ENCODE results near the gene ZFP1. TPM values are rescaled to one million over a fixed set of nuclear protein-coding genes. Genes with fewer than 3 reads are reported as not detected.

The ZFP1 gene
- total and polyA plus RNA-seq, 5 donors: 3.8 to 11.2 (median 8.7) TPM

GRCh38 chr16:75106351-75107274 is 41.7 kb upstream of the ZFP1 start:
- Histone ChIP-seq H3K4me1 (ENCODE audit: control insufficient read depth, insufficient read depth, low read length) (peaks cover 12% of the 10 kb centered on the region), H3K9me3 (ENCODE audit: control insufficient read depth, low read length) (no peaks in the 10 kb centered on the region), H3K27me3 (ENCODE audit: control insufficient read depth, insufficient read depth) (no peaks in the 10 kb centered on the region), H3K4me3 (ENCODE audit: low read length) (no peak overlapping the region), H3K27ac (ENCODE audit: low read length) (no peak overlapping the region)
- DNase-seq: no peak
- no peak for ATAC-seq
- intact Hi-C loops (cut with DNase I): no loop called here
- 93% methylated on average over 20 of the region's 20 CpGs for WGBS

GRCh38 chr16:75107505-75107904 is 40.8 kb upstream of the ZFP1 start:
- intact Hi-C loops (cut with DNase I): no loop called here
- H3K4me1 ChIP-seq (ENCODE audit: control insufficient read depth, insufficient read depth, low read length): peaks cover 12% of the 10 kb centered on the region

GRCh38 chr16:75108792-75109731 is 39.3 kb upstream of the ZFP1 start:
- no peak overlapping the region for H3K4me3 ChIP-seq (ENCODE audit: low read length)
- WGBS: 58% methylated on average over 27 of the region's 27 CpGs
- peaks cover 12% of the 10 kb centered on the region for H3K4me1 ChIP-seq (ENCODE audit: control insufficient read depth, insufficient read depth, low read length)
- H3K9me3 ChIP-seq (ENCODE audit: control insufficient read depth, low read length): no peaks in the 10 kb centered on the region
- no peaks in the 10 kb centered on the region for H3K27me3 ChIP-seq (ENCODE audit: control insufficient read depth, insufficient read depth)
- H3K27ac ChIP-seq (ENCODE audit: low read length): peak overlapping the region; percentile 76
- ATAC-seq: peak; percentile 12 to 38
- intact Hi-C loops (cut with DNase I): no loop called here
- DNase-seq: peak; percentile 78 to 89 (median 87)

More at GRCh38 chr16:75107505-75107904, 40.8 kb upstream of the ZFP1 start:
- ATAC-seq (no peak), DNase-seq (peak in 1 of 3 donors; percentile 53)
- no peak overlapping the region for H3K27ac ChIP-seq (ENCODE audit: low read length)
- no peaks in the 10 kb centered on the region for H3K9me3 ChIP-seq (ENCODE audit: control insufficient read depth, low read length)
- H3K4me3 ChIP-seq (ENCODE audit: low read length): no peak overlapping the region
- WGBS: 88% methylated on average over 10 of the region's 10 CpGs
- no peaks in the 10 kb centered on the region for H3K27me3 ChIP-seq (ENCODE audit: control insufficient read depth, insufficient read depth)

GRCh38 chr16:75109732-75110243 is 38.5 kb upstream of the ZFP1 start:
- Histone ChIP-seq H3K27me3 (ENCODE audit: control insufficient read depth, insufficient read depth) (no peaks in the 10 kb centered on the region), H3K27ac (ENCODE audit: low read length) (peak overlapping the region; percentile 76), H3K9me3 (ENCODE audit: control insufficient read depth, low read length) (no peaks in the 10 kb centered on the region), H3K4me3 (ENCODE audit: low read length) (no peak overlapping the region), H3K4me1 (ENCODE audit: control insufficient read depth, insufficient read depth, low read length) (peaks cover 12% of the 10 kb centered on the region)
- DNase-seq: peak; percentile 52 to 87 (median 78)
- 53% methylated on average over 10 of the region's 10 CpGs for WGBS
- intact Hi-C loops (cut with DNase I): loop anchor here (2.0 to 5.0 kb wide), 2 partner anchors 111 to 112 kb away; partner anchors contain the start of gene ZNRF1 (in 4 of the 4)
- ATAC-seq: peak; percentile 42 to 57

GRCh38 chr16:75110637-75111513 is 37.4 kb upstream of the ZFP1 start:
- peak; percentile 73 to 76 for ATAC-seq
- WGBS: 15% methylated on average over 28 of the region's 28 CpGs
- intact Hi-C loops (cut with DNase I): loop anchor here (2.0 to 5.0 kb wide), 2 partner anchors 112 to 114 kb away; partner anchors contain the start of gene ZNRF1 (in 4 of the 4)
- Histone ChIP-seq H3K27me3 (ENCODE audit: control insufficient read depth, insufficient read depth) (no peaks in the 10 kb centered on the region), H3K9me3 (ENCODE audit: control insufficient read depth, low read length) (no peaks in the 10 kb centered on the region), H3K4me1 (ENCODE audit: control insufficient read depth, insufficient read depth, low read length) (peaks cover 5% of the 10 kb centered on the region), H3K27ac (ENCODE audit: low read length) (peak overlapping the region; percentile 79), H3K4me3 (ENCODE audit: low read length) (no peak overlapping the region)
- peak; percentile 88 to 96 (median 94) for DNase-seq

DNA sequence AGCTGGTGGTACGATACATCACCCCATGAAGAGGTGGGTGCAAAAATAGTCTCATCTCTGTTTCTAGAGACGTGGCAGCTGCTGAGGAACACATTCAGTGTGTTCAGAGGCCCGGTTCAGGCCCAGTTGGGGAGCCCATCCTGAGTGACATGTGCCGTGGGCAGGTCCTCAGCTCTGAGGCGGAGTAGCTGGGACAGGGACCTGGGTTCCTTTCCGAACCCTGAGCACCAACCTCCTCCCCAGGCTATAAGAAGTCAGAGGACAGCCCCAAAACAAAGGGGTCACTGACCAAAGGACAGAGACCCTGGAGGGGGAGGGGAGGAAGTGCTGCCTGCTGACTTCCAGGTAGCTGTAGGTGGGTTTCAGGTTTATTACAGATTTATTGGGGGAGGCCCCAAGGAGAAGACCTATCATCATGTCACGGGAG is 36.8 kb upstream of the ZFP1 start:
- intact Hi-C loops (cut with DNase I): loop anchor here (2.0 to 5.0 kb wide), 2 partner anchors 113 to 114 kb away; partner anchors contain the start of gene ZNRF1 (in 4 of the 4)
- no peak for DNase-seq
- 34% methylated on average over 7 of the region's 7 CpGs for WGBS
- Histone ChIP-seq H3K4me3 (ENCODE audit: low read length) (no peak overlapping the region), H3K4me1 (ENCODE audit: control insufficient read depth, insufficient read depth, low read length) (peaks cover 3% of the 10 kb centered on the region), H3K9me3 (ENCODE audit: control insufficient read depth, low read length) (no peaks in the 10 kb centered on the region), H3K27me3 (ENCODE audit: control insufficient read depth, insufficient read depth) (no peaks in the 10 kb centered on the region), H3K27ac (ENCODE audit: low read length) (peak overlapping the region; percentile 72)
- ATAC-seq: peak in 1 of 2 donors; percentile 7

DNA sequence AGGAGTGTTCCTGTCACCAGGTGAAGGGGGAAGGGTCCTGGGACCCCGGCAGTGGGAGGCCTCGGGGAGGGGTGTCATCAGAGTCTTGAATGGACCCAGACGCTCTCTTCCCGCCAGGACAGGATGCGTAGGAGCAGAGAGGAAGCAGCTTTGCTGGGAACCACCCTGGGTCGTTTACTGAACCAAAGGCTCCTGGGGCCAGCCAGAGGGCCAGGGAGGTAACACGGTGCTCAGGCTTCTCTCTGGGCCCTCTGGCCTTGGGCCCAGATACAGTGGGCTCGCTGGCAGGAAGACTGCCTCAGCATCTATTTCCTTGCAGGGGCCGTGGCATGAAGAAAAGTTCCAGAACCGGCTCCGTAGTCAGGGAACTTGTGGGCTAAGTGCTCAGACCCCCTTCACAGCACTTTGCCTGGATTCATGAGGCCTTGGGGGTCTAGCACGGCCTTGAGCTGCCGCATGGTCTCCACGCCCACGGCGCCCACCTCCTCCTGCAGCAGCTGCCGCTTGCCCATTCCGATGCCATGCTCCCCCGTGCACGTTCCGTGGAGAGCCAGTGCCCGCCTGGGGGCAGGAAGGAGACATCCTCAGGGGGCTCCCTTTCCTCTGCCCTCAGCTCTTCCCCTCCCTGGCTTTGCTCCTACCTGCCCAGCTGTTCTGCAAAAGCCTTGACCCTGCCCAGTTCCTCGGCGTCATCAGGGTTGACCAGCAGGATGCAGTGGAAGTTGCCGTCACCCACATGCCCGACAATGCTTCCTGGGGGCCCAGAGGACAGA is 36.2 kb upstream of the ZFP1 start:
- Histone ChIP-seq H3K9me3 (ENCODE audit: control insufficient read depth, low read length) (no peaks in the 10 kb centered on the region), H3K4me1 (ENCODE audit: control insufficient read depth, insufficient read depth, low read length) (peaks cover 3% of the 10 kb centered on the region), H3K27ac (ENCODE audit: low read length) (peak overlapping the region; percentile 72), H3K27me3 (ENCODE audit: control insufficient read depth, insufficient read depth) (no peaks in the 10 kb centered on the region), H3K4me3 (ENCODE audit: low read length) (no peak overlapping the region)
- WGBS: 38% methylated on average over 26 of the region's 26 CpGs
- DNase-seq (peak in 2 of 3 donors; percentile 72 to 73), ATAC-seq (peak in 1 of 2 donors; percentile 27)
- intact Hi-C loops (cut with DNase I): loop anchor here (2.0 to 5.0 kb wide), 2 partner anchors 113 to 115 kb away; partner anchors contain the start of gene ZNRF1 (in 4 of the 4)

- peaks cover 3% of the 10 kb centered on the region for H3K4me1 ChIP-seq (ENCODE audit: control insufficient read depth, insufficient read depth, low read length)
- 62% methylated on average over 14 of the region's 14 CpGs for WGBS
- no peak for DNase-seq
- H3K27me3 ChIP-seq (ENCODE audit: control insufficient read depth, insufficient read depth): no peaks in the 10 kb centered on the region
- no peak overlapping the region for H3K4me3 ChIP-seq (ENCODE audit: low read length)
- no peaks in the 10 kb centered on the region for H3K9me3 ChIP-seq (ENCODE audit: control insufficient read depth, low read length)
- ATAC-seq: no peak
- intact Hi-C loops (cut with DNase I): loop anchor here in 1 of 4 donors (5.0 kb wide), 1 partner anchor 116 kb away; the partner anchor contains the start of gene ZNRF1
- H3K27ac ChIP-seq (ENCODE audit: low read length): no peak overlapping the region
These were observed 35.4 kb upstream of the ZFP1 start for GRCh38 chr16:75112734-75113491.

All from right cardiac atrium (tissue), 5 donors.